Epithelial cell of prostate (primary cell): ENCODE results near the gene AP1S2.
"Not testable (repeated sequence)": the region's sequence is repeated elsewhere in the genome, so short reads cannot be mapped to it uniquely, and the experiment has no call there.

Experiments
- DNase-seq: peaks from one replicate; pipeline ENCODE4 v3.0.0-alpha.2; 2011; ENCODE audit warnings: low read depth, low spot score
- H3K27ac ChIP-seq: fragments of 450-650 bp; 2 replicates; pipeline ENCODE4 v1.5.1; 2017; ENCODE audit warnings: mild to moderate bottlenecking

Gene AP1S2

GRCh38 chrX:15856222-15856587, 1.6 kb upstream of the AP1S2 start:
- H3K27ac ChIP-seq: no peak overlapping the region
- DNase-seq: no peak

GRCh38 chrX:15855568-15856221, 1.1 kb upstream of the AP1S2 start:
- H3K27ac ChIP-seq: peak overlapping the region; percentile 62

GRCh38 chrX:15854080-15854655, 445 bp downstream of the AP1S2 start:
- peak overlapping the region; percentile 62 for H3K27ac ChIP-seq
- DNase-seq: no peak

More at GRCh38 chrX:15855568-15856221, 1.1 kb upstream of the AP1S2 start:
- DNase-seq: no peak

GRCh38 chrX:15853586-15854079, 980 bp downstream of the AP1S2 start:
- DNase-seq: no peak
- H3K27ac ChIP-seq: no peak overlapping the region

- DNase-seq: no peak
- no peak overlapping the region for H3K27ac ChIP-seq
Observed at GRCh38 chrX:15849555-15849954, 5.1 kb downstream of the AP1S2 start.

- DNase-seq: no peak
- no peak overlapping the region for H3K27ac ChIP-seq
Observed at GRCh38 chrX:15848576-15848975, 6.0 kb downstream of the AP1S2 start.

GRCh38 chrX:15843960-15844359, 10.7 kb downstream of the AP1S2 start:
- H3K27ac ChIP-seq: no peak overlapping the region
- DNase-seq: no peak

- H3K27ac ChIP-seq: no peak overlapping the region
- no peak for DNase-seq
Observed at GRCh38 chrX:15841853-15842516, 12.6 kb downstream of the AP1S2 start.

GRCh38 chrX:15838017-15838416, 16.6 kb downstream of the AP1S2 start:
- no peak for DNase-seq
- no peak overlapping the region for H3K27ac ChIP-seq

- no peak overlapping the region for H3K27ac ChIP-seq
- DNase-seq: no peak
Observed at GRCh38 chrX:15834827-15835595, 19.6 kb downstream of the AP1S2 start.

- no peak for DNase-seq
- H3K27ac ChIP-seq: no peak overlapping the region
Observed at GRCh38 chrX:15834053-15834452, 20.6 kb downstream of the AP1S2 start.

GRCh38 chrX:15831347-15831746, 23.3 kb downstream of the AP1S2 start:
- not testable (repeated sequence) for DNase-seq

GRCh38 chrX:15829217-15829616, 25.4 kb downstream of the AP1S2 start:
- no peak for DNase-seq
- no peak overlapping the region for H3K27ac ChIP-seq

More at GRCh38 chrX:15831347-15831746, 23.3 kb downstream of the AP1S2 start:
- not testable (repeated sequence) for H3K27ac ChIP-seq

GRCh38 chrX:15825936-15826335, 28.7 kb downstream of the AP1S2 start:
- no peak for DNase-seq
- H3K27ac ChIP-seq: no peak overlapping the region

- H3K27ac ChIP-seq: no peak overlapping the region
- DNase-seq: no peak
Observed at GRCh38 chrX:15822922-15823321, 31.7 kb downstream of the AP1S2 start.

- no peak overlapping the region for H3K27ac ChIP-seq
- DNase-seq: no peak
Observed at GRCh38 chrX:15820106-15821073, 34.2 kb downstream of the AP1S2 start.

- H3K27ac ChIP-seq: no peak overlapping the region
Observed at GRCh38 chrX:15816886-15817285, 37.7 kb downstream of the AP1S2 start.

GRCh38 chrX:15816438-15816809, 38.2 kb downstream of the AP1S2 start:
- H3K27ac ChIP-seq: no peak overlapping the region
- DNase-seq: no peak

More at GRCh38 chrX:15816886-15817285, 37.7 kb downstream of the AP1S2 start:
- no peak for DNase-seq

- DNase-seq: no peak
- H3K27ac ChIP-seq: no peak overlapping the region
Observed at GRCh38 chrX:15815779-15816437, 38.7 kb downstream of the AP1S2 start.
